IPS DF 4.7 (cell line): ENCODE results near the gene RPA3.
A peak's percentile ranks its signal among the peaks of the same experiment; 100 is the strongest.

Experiments
- DNase-seq: peaks from one replicate; pipeline ENCODE4 v3.0.0-alpha.2; 2013; ENCODE audit warnings: low spot score; ENCODE audit errors: extremely low read depth

The RPA3 gene

DNA sequence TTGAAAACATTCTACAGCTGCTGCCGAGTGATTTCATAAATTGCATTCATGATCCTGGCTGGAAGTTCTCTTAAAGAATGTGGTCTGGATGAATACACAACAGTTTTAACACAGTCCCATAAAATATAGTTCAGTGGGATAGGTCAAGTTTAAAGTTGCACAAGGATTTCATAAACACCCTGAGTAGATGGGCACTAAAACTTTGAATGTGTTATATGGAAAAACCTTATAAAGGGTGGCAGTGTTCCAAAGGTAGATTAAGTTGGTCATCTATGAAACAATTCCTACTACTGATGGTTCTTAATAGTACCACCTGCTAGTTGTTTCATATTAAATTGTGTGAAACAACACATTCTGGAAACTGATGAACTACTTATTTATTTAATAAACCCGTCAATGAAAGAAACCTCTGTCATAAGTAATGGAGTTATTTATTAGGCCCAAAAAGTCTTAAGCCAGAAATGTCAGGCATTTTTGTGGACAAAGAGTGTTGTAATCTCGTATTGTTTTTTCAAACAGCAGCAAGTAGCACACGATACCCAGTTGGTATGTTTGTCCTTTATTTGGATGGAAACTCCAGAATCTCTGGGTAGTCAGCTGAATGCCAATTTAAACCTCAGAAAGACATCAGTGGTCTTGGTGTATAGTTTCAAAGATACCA lies 14.3 kb upstream of the RPA3 start:
- no peak for DNase-seq

DNA sequence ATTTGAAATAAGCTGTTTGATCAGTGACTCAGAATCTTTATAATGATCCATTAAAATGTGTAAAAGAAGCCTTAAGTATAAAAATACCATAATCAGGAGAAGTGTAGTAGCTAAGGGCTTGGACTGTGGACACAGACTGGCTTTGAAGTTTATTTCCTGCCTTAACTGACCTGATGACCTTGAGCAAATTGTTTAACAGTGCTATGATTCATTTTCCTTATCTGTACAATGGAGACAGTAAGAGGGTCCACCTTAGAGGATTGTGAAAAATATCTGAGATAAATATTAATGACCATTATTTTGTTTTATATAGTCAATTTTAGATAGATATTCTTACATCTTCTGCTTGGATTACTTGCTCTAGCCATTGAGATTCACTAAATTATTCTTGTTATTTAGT lies 13.3 kb upstream of the RPA3 start:
- DNase-seq = no peak

DNA sequence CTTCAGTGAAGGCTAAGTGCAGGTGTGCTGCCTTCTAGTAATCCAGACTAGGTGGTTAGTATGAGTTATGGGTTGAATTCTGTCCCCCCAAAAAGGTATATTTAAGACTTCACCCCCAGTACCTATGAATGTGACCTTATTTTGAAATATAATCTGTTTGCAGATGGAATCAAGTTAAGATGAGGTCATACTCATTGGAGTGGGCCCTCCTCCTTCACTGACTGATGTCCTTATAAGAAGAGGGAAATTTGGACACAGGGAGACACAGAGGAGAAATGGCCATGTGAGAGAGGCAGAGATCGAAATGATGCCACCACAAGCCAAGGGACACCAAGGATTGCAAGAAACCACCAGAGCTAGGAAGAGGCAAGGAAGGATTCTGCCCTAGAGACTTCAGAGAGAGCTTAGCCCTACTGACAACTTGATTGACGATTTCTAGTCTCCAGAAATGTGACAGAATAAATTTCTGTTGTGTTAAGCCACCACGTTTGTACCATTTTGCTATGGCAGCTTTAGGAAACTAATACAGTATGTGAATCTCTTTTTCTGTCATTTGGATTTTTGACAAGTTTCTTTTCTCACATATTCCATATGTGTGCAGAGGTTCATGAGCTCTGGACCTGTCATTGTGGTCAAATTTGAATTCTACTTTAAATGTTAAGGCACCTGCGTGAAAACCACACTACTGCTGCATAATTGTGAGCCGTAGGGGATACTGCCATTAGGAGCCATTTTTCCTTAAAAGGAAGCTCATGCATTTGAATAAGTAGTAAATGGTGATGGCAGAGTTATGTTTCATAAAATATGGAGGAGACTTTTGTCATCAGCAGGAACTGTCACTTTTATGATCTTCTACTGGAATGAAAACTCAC lies 2.6 kb upstream of the RPA3 start:
- DNase-seq = no peak

GRCh38 chr7:7720193-7720592 lies 1.8 kb upstream of the RPA3 start:
- DNase-seq = no peak

DNA sequence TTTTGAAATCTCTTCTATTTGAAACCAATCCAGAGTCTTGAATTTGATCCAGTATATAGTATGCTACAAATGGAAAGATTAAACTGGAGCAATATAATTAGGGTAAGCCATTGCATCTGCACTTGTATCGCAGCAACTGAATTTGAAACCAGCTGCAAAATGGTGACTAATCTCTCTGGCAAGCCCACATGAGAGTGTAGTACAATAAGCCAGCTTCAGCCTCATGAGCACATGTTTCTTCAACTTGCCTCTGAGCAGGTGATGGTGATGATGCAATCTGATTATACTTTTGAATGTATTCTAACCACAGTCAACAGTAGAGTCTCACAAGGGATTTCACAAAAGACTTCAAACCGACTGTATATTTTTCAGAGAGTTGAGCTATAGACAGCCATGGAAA lies 829 bp upstream of the RPA3 start:
- DNase-seq = no peak

GRCh38 chr7:7713730-7714129 lies 4.7 kb downstream of the RPA3 start:
- no peak for DNase-seq

DNA sequence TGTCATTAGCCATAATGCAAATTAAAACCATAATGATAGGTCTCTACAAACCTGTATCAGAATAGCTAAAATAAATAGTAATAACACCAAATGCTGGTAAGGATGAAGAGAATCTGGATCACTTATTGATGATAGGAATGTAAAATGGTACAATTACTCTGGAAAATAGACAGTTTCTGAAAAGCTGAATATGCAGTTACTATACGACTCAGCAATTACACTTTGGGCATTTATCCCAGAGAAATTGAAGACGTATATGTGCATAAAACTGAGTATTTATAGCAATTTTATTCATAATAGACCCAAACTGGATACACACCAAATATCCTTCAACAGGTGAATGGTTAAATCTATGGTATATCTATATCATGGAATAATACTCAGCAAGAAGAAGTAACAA lies 7.9 kb downstream of the RPA3 start:
- DNase-seq = no peak

DNA sequence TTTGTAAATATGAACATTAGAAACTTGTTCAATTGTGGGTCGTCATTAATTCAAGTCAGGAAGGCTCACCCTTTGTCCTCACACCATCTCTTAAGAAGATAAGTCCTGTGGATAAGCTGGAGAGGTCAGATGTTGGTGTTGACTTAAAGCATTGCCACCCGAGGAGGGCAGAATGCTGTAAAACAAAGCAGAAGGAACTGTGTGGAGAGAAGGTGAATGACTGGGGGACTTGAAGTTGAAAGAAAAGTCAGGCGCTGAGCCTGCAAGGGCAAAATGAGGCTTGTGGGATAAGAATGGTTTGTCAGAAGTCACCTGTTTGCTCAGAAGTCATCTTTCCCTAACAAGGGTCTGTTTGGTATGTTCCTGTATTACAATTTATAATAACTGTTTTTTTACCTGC lies 9.1 kb downstream of the RPA3 start:
- DNase-seq = peak; percentile 28

- no peak for DNase-seq
These were observed 10.6 kb downstream of the RPA3 start for GRCh38 chr7:7707806-7708205.

DNA sequence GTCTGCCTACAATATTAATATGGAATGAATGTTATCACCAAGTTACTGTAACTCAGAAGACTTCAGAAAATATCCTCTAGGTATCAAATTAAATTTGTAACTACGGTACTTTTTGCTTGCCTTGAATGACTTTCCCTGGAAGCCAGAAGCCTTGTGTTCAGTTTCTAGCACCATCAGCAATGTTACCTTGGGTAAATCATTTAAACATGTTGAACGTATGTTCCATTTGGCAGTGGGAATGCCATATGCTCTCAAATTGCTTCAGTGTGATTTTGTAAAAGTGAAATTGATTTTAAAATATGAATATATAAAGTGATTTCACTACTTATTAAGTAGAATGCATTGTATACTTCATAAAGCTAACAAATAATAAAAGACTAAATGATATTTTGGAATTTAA lies 11.2 kb downstream of the RPA3 start:
- DNase-seq = no peak

GRCh38 chr7:7706556-7707172 lies 11.7 kb downstream of the RPA3 start:
- DNase-seq = no peak

DNA sequence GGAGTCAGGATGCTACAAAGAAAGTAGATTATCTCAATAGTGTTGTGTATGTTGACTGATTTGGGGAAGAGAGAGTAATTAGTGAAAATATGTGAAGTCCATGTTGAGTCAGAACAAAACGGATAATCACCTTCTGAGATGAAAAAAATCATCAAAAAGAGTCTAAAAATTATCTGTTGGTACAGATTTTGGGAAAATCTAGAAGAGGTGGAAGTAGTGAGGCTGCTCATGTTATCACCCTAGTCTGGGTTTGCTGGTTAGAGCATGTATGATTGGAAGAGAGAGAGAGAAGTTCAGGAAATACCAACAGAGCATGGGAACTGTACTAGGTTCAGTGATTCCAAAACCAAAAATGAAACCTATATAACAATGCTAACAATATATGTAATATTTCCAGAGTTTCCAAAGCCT lies 12.3 kb downstream of the RPA3 start:
- no peak for DNase-seq

- no peak for DNase-seq
These were observed 13.1 kb downstream of the RPA3 start for GRCh38 chr7:7705318-7705717.

DNA sequence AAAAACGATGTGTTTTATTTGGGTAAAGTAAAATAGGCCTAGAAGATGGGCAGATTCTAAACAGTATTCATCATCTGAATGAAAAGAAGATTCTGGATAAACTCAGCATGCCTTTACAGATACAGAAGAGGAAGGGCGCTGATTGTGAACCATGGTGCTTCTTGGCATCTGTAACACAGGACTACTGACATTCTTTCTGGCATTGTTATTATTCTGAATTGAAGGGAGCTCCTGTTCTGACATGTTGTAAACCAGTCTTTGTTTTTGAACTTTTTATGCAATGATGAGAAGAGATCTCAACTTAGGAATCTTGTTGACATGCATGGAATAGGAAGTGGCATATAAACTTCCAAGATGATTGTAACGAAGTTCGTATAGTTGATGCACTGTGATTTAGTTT lies 13.5 kb downstream of the RPA3 start:
- no peak for DNase-seq

DNA sequence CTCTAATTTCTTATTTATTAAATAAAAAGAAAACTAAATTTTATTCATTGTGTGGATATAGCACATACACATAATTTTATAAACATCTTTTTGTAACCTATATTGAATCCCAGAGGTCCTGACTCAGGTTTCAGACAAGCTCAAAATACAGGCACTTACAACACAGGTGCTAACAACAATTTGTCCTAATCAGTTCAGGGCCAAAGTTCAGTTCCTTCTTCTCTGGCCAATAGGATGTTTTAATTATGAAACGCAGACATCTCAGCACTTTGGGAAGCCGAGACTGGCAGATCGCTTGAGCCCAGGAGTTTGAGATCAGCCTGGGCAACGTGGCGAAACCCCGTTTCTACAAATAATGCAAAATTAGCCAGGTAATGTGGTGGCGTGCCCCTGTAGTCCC lies 15.0 kb downstream of the RPA3 start:
- no peak for DNase-seq

- DNase-seq = no peak
These were observed 15.6 kb downstream of the RPA3 start for GRCh38 chr7:7702826-7703225.

DNA sequence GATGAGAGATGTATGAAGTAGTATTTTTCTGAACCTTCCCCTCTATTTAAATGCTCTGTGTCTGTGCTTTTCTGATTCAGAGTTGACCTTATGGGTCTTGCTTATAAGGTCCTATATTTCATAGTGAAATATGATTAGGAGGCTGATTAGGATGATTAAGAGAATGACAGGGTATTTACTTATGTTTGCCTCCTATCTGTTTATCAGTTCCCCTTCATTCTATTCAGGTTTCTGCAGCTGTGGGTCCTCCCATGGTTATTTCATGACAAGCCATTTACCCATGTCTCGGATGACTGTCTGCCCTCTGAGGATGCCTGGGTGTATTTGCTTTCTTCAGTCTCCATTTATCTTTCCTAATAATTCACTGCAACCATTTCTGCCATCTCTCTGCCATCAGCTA lies 16.9 kb downstream of the RPA3 start:
- DNase-seq = no peak

DNA sequence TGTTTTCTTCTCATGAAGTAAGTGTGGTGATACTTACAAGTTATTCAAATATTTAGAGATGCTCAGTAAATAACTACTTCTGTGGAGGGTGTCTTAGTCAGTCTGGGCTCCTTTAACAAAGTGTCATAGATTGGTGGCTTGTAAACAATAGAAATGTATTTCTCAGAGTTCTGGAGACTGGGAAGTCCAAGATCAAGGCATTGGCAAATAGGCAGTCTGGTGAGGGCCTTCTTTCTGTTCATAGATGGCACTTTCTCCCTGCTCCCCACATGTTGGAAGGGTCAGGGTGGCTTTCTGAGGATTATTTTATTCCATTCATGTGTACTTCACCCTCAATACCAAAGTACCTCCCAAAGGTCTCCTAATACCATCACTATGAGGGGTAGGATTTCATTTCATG lies 18.4 kb downstream of the RPA3 start:
- DNase-seq = no peak

GRCh38 chr7:7699380-7699779 lies 19.0 kb downstream of the RPA3 start:
- DNase-seq = no peak

GRCh38 chr7:7698930-7699329 lies 19.5 kb downstream of the RPA3 start:
- no peak for DNase-seq

- DNase-seq = no peak
These were observed 21.8 kb downstream of the RPA3 start for GRCh38 chr7:7696458-7697119.
